MG63 (cell line): Measurements from ENCODE around the gene METTL24. TPM values are rescaled to one million over a fixed set of nuclear protein-coding genes. Genes with fewer than 3 reads are reported as not detected.
A peak's percentile ranks its signal among the peaks of the same experiment; 100 is the strongest.
"Not testable (repeated sequence)": the region's sequence is repeated elsewhere in the genome, so short reads cannot be mapped to it uniquely, and the experiment has no call there.

Experiments used
- DNase-seq: peaks from one replicate; pipeline ENCODE4 v3.0.0-alpha.2; 2020
- H3K27me3 ChIP-seq: fragments of 250-450 bp; sonication (Bioruptor Pico); 2 replicates; pipeline ENCODE4 v1.5.1; 2020; ENCODE audit warnings: mild to moderate bottlenecking, moderate library complexity
- H3K36me3 ChIP-seq: fragments of 250-450 bp; sonication (Bioruptor Pico); 2 replicates; pipeline ENCODE4 v1.5.1; 2020; ENCODE audit warnings: mild to moderate bottlenecking, moderate library complexity
- H3K4me3 ChIP-seq: fragments of 250-450 bp; sonication (Bioruptor Pico); 2 replicates; pipeline ENCODE4 v1.5.1; 2020; ENCODE audit warnings: mild to moderate bottlenecking, moderate library complexity
- H3K9me3 ChIP-seq: fragments of 250-450 bp; sonication (Bioruptor Pico); 2 replicates; pipeline ENCODE4 v1.5.1; 2020; ENCODE audit warnings: mild to moderate bottlenecking, moderate library complexity
- total RNA-seq: library from RNA; depleted of rRNA; stranded (reverse); fragments of >200 nt; shearing (Covaris generic); gene quantifications from 2 replicates; pipeline ENCODE4 v1.2.3, GENCODE V29; 2014; ENCODE audit warnings: low replicate concordance

Gene METTL24
- total RNA-seq, 1 experiment from 2014 or later: not detected

- Histone ChIP-seq H3K4me3 (no peak overlapping the region), H3K36me3 (no peaks in the 10 kb centered on the region), H3K27me3 (no peaks in the 10 kb centered on the region), H3K9me3 (no peaks in the 10 kb centered on the region)
- DNase-seq: no peak
Measured at GRCh38 chr6:110270165-110270564, 88.0 kb downstream of the METTL24 start.

- Histone ChIP-seq H3K4me3 (no peak overlapping the region), H3K27me3 (no peaks in the 10 kb centered on the region), H3K9me3 (no peaks in the 10 kb centered on the region), H3K36me3 (no peaks in the 10 kb centered on the region)
- no peak for DNase-seq
Measured at GRCh38 chr6:110269623-110270022, 88.5 kb downstream of the METTL24 start.

GRCh38 chr6:110266996-110267395, 91.2 kb downstream of the METTL24 start:
- Histone ChIP-seq H3K4me3 (no peak overlapping the region), H3K27me3 (no peaks in the 10 kb centered on the region), H3K9me3 (no peaks in the 10 kb centered on the region), H3K36me3 (no peaks in the 10 kb centered on the region)
- no peak for DNase-seq

- no peak overlapping the region for H3K4me3 ChIP-seq
- no peaks in the 10 kb centered on the region for H3K27me3 ChIP-seq
- no peaks in the 10 kb centered on the region for H3K9me3 ChIP-seq
- no peaks in the 10 kb centered on the region for H3K36me3 ChIP-seq
- no peak for DNase-seq
Measured at GRCh38 chr6:110265273-110265672, 92.9 kb downstream of the METTL24 start.

- DNase-seq: no peak
- Histone ChIP-seq H3K36me3 (no peaks in the 10 kb centered on the region), H3K4me3 (no peak overlapping the region), H3K27me3 (no peaks in the 10 kb centered on the region), H3K9me3 (no peaks in the 10 kb centered on the region)
Measured at GRCh38 chr6:110256366-110256765, 101.8 kb downstream of the METTL24 start.

- Histone ChIP-seq H3K9me3 (no peaks in the 10 kb centered on the region), H3K4me3 (no peak overlapping the region), H3K27me3 (no peaks in the 10 kb centered on the region), H3K36me3 (no peaks in the 10 kb centered on the region)
- peak; percentile 13 for DNase-seq
Measured at GRCh38 chr6:110255211-110255750, 102.9 kb downstream of the METTL24 start.

- no peaks in the 10 kb centered on the region for H3K36me3 ChIP-seq
- no peak for DNase-seq
- no peak overlapping the region for H3K4me3 ChIP-seq
- H3K9me3 ChIP-seq: no peaks in the 10 kb centered on the region
- H3K27me3 ChIP-seq: no peaks in the 10 kb centered on the region
Measured at GRCh38 chr6:110250838-110251237, 107.3 kb downstream of the METTL24 start.

GRCh38 chr6:110250058-110250457, 108.1 kb downstream of the METTL24 start:
- Histone ChIP-seq H3K9me3 (no peaks in the 10 kb centered on the region), H3K4me3 (no peak overlapping the region), H3K27me3 (no peaks in the 10 kb centered on the region), H3K36me3 (no peaks in the 10 kb centered on the region)
- DNase-seq: no peak

GRCh38 chr6:110246900-110247546, 111.1 kb downstream of the METTL24 start:
- Histone ChIP-seq H3K4me3 (no peak overlapping the region), H3K9me3 (no peaks in the 10 kb centered on the region), H3K36me3 (no peaks in the 10 kb centered on the region), H3K27me3 (no peaks in the 10 kb centered on the region)
- no peak for DNase-seq

- Histone ChIP-seq H3K4me3 (no peak overlapping the region), H3K36me3 (no peaks in the 10 kb centered on the region), H3K9me3 (no peaks in the 10 kb centered on the region), H3K27me3 (no peaks in the 10 kb centered on the region)
- DNase-seq: no peak
Measured at GRCh38 chr6:110246378-110246777, 111.8 kb downstream of the METTL24 start.

GRCh38 chr6:110244621-110245020, 113.5 kb downstream of the METTL24 start:
- not testable (repeated sequence) for H3K27me3 ChIP-seq, H3K4me3 ChIP-seq, H3K9me3 ChIP-seq, H3K36me3 ChIP-seq
- peak; percentile 4 for DNase-seq

- H3K9me3 ChIP-seq: no peaks in the 10 kb centered on the region
- H3K27me3 ChIP-seq: no peaks in the 10 kb centered on the region
- H3K4me3 ChIP-seq: no peak overlapping the region
- peaks cover 2% of the 10 kb centered on the region; the same call in 1 of the 2 replicates for H3K36me3 ChIP-seq
- no peak for DNase-seq
Measured at GRCh38 chr6:110239526-110240274, 118.4 kb downstream of the METTL24 start.

GRCh38 chr6:110236007-110236406, 122.1 kb downstream of the METTL24 start:
- H3K9me3 ChIP-seq, H3K36me3 ChIP-seq, H3K4me3 ChIP-seq, H3K27me3 ChIP-seq, DNase-seq: not testable (repeated sequence)

GRCh38 chr6:110233770-110234374, 124.3 kb downstream of the METTL24 start:
- Histone ChIP-seq H3K9me3 (no peaks in the 10 kb centered on the region), H3K4me3 (no peak overlapping the region), H3K36me3 (peaks cover 2% of the 10 kb centered on the region; the same call in 1 of the 2 replicates), H3K27me3 (no peaks in the 10 kb centered on the region)
- no peak for DNase-seq

- no peak overlapping the region for H3K4me3 ChIP-seq
- no peaks in the 10 kb centered on the region for H3K9me3 ChIP-seq
- no peak for DNase-seq
- H3K27me3 ChIP-seq: no peaks in the 10 kb centered on the region
- peaks cover 4% of the 10 kb centered on the region; the same call in 1 of the 2 replicates for H3K36me3 ChIP-seq
Measured at GRCh38 chr6:110232450-110232849, 125.7 kb downstream of the METTL24 start.

- Histone ChIP-seq H3K4me3 (no peak overlapping the region), H3K36me3 (peaks cover 7% of the 10 kb centered on the region; the same call in 1 of the 2 replicates), H3K27me3 (no peaks in the 10 kb centered on the region), H3K9me3 (no peaks in the 10 kb centered on the region)
- no peak for DNase-seq
Measured at GRCh38 chr6:110226261-110226660, 131.9 kb downstream of the METTL24 start.

GRCh38 chr6:110221738-110222137, 136.4 kb downstream of the METTL24 start:
- peaks cover 18% of the 10 kb centered on the region for H3K36me3 ChIP-seq
- H3K27me3 ChIP-seq: no peaks in the 10 kb centered on the region
- H3K9me3 ChIP-seq: no peaks in the 10 kb centered on the region
- no peak for DNase-seq
- no peak overlapping the region for H3K4me3 ChIP-seq
